Colon (tissue), 2 donors: Measurements from ENCODE around the gene PDK1.

Experiments
- FAIRE-seq: peaks from 2 replicates; lab custom pipeline; 2012; peaks lifted over from hg19 to GRCh38; lab: Jason Lieb, UNC
- donor health status: control.
- donor health status: control.

The PDK1 gene

DNA sequence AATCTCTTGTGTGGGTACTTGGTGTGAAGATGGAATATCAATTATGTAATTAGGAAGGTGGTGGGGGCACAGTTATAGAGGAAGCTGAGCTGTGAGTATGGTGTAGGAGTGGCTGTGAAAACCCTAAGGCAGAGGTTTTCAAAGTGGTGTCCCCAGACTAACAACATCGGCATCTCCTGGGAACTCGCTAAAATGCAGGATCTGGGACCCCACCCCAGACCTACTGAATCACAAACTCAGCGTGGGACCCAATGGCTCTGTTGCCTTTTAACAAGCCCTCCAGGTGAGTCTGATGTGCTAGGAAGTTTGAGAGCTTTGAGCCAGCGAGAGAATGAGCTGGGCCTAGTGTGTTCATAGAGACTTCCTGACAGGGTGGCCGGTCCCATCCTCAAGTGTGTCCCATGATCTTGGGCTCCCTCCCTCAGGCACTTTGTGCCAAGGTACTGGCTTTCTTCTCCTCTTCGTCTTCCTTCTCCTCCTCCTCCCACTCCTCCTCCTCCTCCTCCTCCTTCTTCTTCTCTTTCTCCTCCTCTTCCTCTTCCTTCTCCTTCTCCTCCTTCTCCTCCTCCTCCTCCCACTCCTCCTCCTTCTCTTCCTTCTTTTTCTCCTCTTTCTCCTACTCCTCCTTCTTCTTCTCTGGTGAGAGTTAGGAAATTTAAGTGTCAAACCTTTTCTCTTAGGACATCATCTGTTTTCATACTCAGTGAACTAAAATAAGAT is 86.6 kb downstream of the PDK1 start:
- FAIRE-seq = no peak

DNA sequence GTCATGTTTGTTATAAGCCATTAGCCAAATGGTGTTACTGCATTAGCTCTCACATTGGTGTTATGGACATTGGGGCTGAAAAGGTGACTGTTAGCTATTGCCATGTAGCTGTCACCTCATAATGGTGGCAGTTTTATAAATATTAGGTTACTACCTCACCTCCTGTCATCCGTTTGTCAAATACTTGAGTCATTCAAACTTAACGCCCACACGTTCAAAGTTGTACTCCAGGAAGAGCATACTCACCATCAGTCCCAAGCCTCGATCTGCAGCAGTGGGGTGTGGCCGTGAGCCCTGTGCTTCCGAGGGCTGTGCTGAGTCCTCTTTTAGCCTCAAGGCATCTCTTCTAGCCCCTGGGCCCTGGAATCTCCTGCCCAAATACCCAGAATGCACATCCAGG is 87.3 kb downstream of the PDK1 start:
- FAIRE-seq = no peak

DNA sequence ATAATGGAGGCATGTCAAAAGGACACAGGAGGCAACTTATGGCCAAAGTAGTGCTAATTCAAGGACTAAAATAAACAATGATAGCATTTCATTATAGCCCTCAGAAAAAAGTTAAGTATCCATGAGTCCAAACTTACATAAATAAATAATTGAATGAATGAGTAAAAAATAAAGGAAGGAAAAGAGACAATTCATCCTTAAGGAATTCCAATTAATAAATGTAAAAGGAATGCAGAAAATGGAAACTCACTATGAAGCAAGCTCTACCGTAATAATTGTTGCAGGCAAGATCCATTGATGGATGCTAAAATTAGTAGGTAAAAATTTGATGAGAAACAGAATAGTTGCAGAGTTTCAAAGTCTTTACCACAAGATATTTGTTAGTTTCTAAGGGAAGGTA is 91.5 kb downstream of the PDK1 start:
- FAIRE-seq = no peak

DNA sequence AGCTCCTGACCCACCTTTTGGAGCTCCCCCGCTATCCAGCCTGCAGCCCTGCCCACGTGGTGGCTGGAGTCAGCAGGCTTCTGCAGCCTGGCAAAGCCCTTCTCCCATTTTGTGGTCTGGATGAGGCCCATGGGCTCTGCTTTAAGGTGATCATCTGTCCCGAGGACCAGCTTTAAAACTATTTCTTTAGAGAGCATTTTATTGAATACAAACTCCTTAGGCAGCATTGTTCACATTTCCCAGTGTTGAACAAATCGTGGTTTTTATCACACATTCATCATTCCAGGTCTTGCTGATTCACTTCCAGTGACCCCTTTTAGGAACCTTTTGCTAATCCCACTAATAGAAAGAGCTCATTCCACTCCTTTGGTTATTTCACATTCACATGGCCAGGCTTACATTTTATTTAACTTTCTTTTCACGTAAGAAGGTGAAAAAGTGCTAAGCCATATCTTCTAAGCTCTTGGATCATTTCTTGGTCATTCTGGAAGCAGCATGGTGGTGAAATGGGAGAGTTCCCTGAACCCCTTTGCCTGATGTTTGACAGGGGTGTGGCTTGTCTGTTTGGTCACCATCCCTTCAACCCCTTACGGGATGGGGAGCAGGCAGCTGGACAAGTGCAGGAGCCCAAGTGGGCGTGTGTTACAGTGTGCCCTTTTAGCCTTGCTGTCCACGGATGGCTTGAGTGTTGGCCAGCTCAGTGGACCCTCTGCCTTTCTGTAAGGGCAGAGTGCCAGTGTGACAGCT is 99.4 kb downstream of the PDK1 start:
- FAIRE-seq = no peak

DNA sequence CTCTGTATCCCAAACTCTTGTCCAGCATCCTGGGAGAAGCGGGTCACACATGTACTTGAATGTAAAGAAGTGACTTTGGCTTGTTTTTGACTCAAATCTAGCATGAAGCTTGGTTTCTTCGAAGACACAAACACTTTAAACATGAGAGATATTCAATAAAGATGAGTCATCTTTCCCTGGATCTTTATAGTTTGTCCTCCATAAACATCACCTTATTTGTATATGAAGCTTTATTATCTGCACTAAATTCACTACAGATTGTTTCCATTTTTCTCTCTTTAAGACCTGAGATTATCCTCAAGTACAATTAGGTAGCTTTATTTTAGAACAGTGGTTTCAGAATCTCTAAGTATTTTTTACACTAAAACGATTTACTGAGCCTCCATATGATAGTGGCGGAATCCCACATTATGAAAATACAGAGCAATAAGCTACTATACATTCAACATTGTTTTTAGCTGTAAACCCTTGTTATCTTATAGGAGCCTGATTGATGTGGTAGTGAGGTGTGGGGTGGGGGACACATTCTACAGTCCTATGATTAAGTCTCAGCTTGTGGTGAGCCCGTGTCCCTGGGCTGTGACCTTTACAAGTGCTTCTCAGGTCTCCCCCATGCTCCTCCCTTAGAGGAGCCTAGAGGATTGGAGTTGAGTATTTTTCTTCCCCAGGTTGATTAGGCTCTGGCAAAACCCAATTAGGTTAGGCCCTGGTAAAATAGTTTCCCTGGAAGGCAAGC is 100.1 kb downstream of the PDK1 start:
- FAIRE-seq = no peak
